ENCODE results near the gene NCKAP5L.

DNA sequence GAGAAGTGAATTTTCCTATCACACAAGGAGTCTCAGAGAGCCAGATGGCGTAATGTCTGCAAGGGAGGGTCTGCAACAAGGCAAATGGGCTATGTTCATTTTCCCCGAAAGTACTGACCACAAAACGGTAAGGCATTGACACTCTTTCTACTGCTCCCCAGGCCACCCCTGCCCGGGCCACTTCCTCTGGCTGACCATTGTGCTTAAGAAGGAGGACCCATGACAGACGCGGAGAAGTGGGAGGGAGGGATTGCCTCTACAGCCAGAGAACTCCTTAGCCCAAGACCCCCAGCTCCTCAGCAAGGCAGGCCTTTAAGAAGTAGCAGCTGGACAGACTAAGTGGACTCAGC is 1.2 kb downstream of the NCKAP5L start:
- TF ChIP-seq, protein P1, sequence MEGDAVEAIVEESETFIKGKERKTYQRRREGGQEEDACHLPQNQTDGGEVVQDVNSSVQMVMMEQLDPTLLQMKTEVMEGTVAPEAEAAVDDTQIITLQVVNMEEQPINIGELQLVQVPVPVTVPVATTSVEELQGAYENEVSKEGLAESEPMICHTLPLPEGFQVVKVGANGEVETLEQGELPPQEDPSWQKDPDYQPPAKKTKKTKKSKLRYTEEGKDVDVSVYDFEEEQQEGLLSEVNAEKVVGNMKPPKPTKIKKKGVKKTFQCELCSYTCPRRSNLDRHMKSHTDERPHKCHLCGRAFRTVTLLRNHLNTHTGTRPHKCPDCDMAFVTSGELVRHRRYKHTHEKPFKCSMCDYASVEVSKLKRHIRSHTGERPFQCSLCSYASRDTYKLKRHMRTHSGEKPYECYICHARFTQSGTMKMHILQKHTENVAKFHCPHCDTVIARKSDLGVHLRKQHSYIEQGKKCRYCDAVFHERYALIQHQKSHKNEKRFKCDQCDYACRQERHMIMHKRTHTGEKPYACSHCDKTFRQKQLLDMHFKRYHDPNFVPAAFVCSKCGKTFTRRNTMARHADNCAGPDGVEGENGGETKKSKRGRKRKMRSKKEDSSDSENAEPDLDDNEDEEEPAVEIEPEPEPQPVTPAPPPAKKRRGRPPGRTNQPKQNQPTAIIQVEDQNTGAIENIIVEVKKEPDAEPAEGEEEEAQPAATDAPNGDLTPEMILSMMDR (IDR thresholded peaks at IDR 0.05), result no peak
- TF ChIP-seq EP300 (IDR thresholded peaks at IDR 0.05) (no peak), POLR2A (IDR thresholded peaks at IDR 0.05; ENCODE audit: low read depth) (no peak), POLR2AphosphoS5 (IDR thresholded peaks at IDR 0.05) (no peak)

Measured in esophagus muscularis mucosa (tissue), 4 donors.